Measurements from ENCODE around the gene FAAP20. TPM values are rescaled to one million over a fixed set of nuclear protein-coding genes. Genes with fewer than 3 reads are reported as not detected.

FAAP20 gene
- total RNA-seq, 4 donors from 2014 or later: 42.2 to 82.2 (median 50.2) TPM

DNA sequence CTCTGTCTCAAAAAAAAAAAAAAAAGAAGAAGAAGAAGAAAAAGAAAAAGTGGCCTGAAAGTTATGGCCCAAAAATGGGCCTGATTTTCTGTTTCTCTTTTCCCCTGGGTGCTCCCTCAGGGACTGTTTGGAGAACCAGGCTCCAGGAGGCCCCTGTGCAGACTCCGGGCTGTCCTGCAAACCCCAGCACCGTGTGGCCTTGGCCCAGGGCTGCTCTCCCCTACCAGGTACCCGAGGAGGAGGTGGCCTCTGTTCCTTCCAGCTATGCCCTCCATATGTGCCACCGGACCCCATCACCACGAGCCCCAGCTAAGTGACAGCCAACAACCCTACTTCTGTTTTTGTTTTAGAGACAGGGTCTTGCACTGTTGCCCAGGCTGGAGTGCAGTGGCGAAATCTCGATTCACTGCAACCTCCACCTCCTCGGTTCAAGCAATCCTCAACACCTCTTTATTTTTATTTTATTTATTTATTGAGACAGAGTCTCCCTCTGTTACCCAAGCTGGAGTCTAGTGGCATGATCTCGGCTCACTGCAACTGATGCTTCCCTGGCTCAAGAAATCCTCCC is 7.5 kb upstream of the FAAP20 start:
- Histone ChIP-seq H3K36me3 (no peaks in the 10 kb centered on the region), H3K4me3 (replicated peaks in 1 of 3) (no peak overlapping the region), H3K9me3 (no peaks in the 10 kb centered on the region), H3K27ac (no peak overlapping the region), H3K27me3 (no peaks in the 10 kb centered on the region), H3K4me1 (peaks cover 19 to 45% of the 10 kb centered on the region in 2 donors)
- intact Hi-C loops (cut with DNase I): loop anchor here (10.0 kb wide), 1 partner anchor 343 kb away; no protein-coding TSS in a partner anchor
- WGBS, 2 donors: 86 to 89% methylated on average over 9 of the region's 9 CpGs
- DNase-seq: no peak
- TF ChIP-seq, protein P1, sequence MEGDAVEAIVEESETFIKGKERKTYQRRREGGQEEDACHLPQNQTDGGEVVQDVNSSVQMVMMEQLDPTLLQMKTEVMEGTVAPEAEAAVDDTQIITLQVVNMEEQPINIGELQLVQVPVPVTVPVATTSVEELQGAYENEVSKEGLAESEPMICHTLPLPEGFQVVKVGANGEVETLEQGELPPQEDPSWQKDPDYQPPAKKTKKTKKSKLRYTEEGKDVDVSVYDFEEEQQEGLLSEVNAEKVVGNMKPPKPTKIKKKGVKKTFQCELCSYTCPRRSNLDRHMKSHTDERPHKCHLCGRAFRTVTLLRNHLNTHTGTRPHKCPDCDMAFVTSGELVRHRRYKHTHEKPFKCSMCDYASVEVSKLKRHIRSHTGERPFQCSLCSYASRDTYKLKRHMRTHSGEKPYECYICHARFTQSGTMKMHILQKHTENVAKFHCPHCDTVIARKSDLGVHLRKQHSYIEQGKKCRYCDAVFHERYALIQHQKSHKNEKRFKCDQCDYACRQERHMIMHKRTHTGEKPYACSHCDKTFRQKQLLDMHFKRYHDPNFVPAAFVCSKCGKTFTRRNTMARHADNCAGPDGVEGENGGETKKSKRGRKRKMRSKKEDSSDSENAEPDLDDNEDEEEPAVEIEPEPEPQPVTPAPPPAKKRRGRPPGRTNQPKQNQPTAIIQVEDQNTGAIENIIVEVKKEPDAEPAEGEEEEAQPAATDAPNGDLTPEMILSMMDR (IDR thresholded peaks at IDR 0.05): no peak
- TF ChIP-seq POLR2A (IDR thresholded peaks at IDR 0.05): no peak

DNA sequence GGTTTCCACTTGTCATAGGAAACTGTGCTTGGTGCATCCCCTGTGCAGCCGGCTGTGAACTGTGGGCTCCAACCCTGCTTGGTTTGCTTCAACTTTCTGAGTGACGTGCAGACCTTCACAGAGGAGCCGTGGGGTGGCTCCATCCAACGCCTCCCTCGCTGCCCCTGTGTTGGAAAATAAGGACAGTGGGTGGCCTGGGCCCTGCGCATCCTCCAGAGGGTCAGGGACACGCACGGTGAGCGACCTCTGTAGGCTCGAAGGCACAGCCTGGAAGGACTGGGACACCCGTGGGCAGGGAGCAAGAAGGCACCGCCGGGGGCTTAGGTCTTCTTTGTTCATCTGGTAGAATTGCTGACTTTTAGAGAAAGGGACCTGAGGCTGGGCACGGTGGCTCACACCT is 6.5 kb upstream of the FAAP20 start:
- H3K9me3 ChIP-seq: no peaks in the 10 kb centered on the region
- H3K4me3 ChIP-seq (replicated peaks in 1 of 3): no peak overlapping the region
- no peak for DNase-seq
- TF ChIP-seq POLR2A (IDR thresholded peaks at IDR 0.05): no peak
- TF ChIP-seq, protein P1 (IDR thresholded peaks at IDR 0.05): no peak
- intact Hi-C loops (cut with DNase I): loop anchor here (10.0 kb wide), 1 partner anchor 344 kb away; no protein-coding TSS in a partner anchor
- no peaks in the 10 kb centered on the region for H3K36me3 ChIP-seq
- H3K27ac ChIP-seq: no peak overlapping the region
- peaks cover 19 to 39% of the 10 kb centered on the region in 2 donors for H3K4me1 ChIP-seq
- 87 to 93% methylated on average over 10 to 14 of the region's 14 CpGs for WGBS, 2 donors
- no peaks in the 10 kb centered on the region for H3K27me3 ChIP-seq

- Histone ChIP-seq H3K4me1 (peaks cover 17 to 38% of the 10 kb centered on the region in 2 donors), H3K27ac (no peak overlapping the region), H3K27me3 (no peaks in the 10 kb centered on the region), H3K9me3 (no peaks in the 10 kb centered on the region), H3K36me3 (no peaks in the 10 kb centered on the region), H3K4me3 (replicated peaks in 1 of 3) (no peak overlapping the region)
- DNase-seq: no peak
- WGBS, 2 donors: 76 to 77% methylated on average over 11 to 20 of the region's 21 CpGs
- intact Hi-C loops (cut with DNase I): loop anchor here (10.0 kb wide), 1 partner anchor 344 kb away; no protein-coding TSS in a partner anchor
- no peak for TF ChIP-seq POLR2A (IDR thresholded peaks at IDR 0.05)
- TF ChIP-seq, protein P1 (IDR thresholded peaks at IDR 0.05): no peak
Observed at GRCh38 chr1:2200308-2200943, 5.9 kb upstream of the FAAP20 start.

DNA sequence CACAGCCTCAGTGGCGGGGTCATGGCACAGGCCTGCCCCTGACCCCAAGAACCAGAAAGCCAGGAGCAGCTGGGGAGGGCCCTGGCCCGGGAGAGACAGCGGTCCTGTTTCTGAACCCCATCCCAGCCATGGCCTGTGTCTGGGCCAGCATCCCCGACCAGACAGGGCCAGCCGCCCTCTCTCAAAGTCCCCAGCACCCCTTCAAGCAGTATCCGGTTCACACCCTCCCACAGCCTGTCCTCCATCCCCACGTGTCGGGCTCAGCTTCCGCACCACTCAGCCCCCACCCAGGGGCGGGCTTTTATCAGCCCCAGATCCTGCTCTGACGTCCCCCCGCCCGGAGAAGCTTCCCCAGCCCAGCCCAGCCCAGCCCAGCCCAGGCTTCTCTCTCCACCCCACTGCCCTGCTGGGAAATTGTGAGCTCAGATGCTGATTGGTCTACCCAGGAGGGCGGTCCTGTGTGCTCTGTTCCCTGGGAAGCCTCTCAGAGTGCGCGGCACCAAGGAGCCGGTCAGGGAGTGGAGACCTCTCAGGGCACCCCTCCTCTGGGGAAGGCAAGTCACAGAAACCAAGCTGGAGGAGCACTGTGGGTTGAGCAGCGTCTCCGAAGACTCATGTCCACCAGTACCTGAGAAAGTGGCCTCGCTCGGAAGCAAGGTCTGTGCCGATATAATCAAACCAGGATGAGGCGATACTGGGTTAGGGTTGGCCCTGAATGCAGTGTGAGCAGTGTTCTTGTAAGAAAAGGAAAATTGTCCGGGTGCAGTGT is 4.7 kb upstream of the FAAP20 start:
- peak; percentile 81 to 84 for DNase-seq
- H3K4me1 ChIP-seq: peaks cover 15 to 38% of the 10 kb centered on the region in 2 donors
- peak overlapping the region; percentile 53 to 80 (median 76) for H3K27ac ChIP-seq
- H3K4me3 ChIP-seq (replicated peaks in 1 of 3): peak overlapping the region in 1 of 3 donors; percentile 28
- 16 to 31% methylated on average over 16 to 24 of the region's 24 CpGs for WGBS, 2 donors
- H3K36me3 ChIP-seq: no peaks in the 10 kb centered on the region
- intact Hi-C loops (cut with DNase I): loop anchor here (10.0 kb wide), 1 partner anchor 326 kb away; the partner anchor contains the start of gene PANK4
- H3K9me3 ChIP-seq: no peaks in the 10 kb centered on the region
- TF ChIP-seq, protein P1 (IDR thresholded peaks at IDR 0.05): no peak
- TF ChIP-seq POLR2A (IDR thresholded peaks at IDR 0.05): peak in 1 of 2 donors; percentile 46
- H3K27me3 ChIP-seq: no peaks in the 10 kb centered on the region
